ENCODE data around the gene CACHD1. TPM values are rescaled to one million over a fixed set of nuclear protein-coding genes. Genes with fewer than 3 reads are reported as not detected.

The CACHD1 gene
- total and polyA plus RNA-seq, 2 donors from 2014 or later = 3.9 to 8.2 TPM

- no peaks in the 10 kb centered on the region for H3K9me3 ChIP-seq (ENCODE audit: control insufficient read depth in 2 of 3, insufficient read depth in 1 of 3, low read length in 3 of 3)
- no peaks in the 10 kb centered on the region for H3K27me3 ChIP-seq (ENCODE audit: control insufficient read depth, insufficient read depth, low read length)
- H3K27ac ChIP-seq (ENCODE audit: low read depth in 2 of 2, low read length in 2 of 2) = no peak overlapping the region
- peaks cover 0 to 14% (median 5%) of the 10 kb centered on the region in 3 donors for H3K36me3 ChIP-seq (ENCODE audit: control insufficient read depth in 2 of 3, insufficient read depth in 3 of 3, low read length in 3 of 3)
- H3K9ac ChIP-seq (ENCODE audit: low read length in 3 of 3) = no peak overlapping the region
- DNase-seq (no peak), FAIRE-seq (no peak)
- intact Hi-C loops (cut with DNase I) = no loop called here
- no peak for TF ChIP-seq CTCF (IDR thresholded peaks at IDR 0.05; ENCODE audit: borderline replicate concordance, extremely low read depth, insufficient read depth)
- H3K4me3 ChIP-seq (ENCODE audit: low read length in 3 of 3) = no peak overlapping the region
- no peaks in the 10 kb centered on the region for H3K4me1 ChIP-seq (ENCODE audit: control insufficient read depth in 2 of 3, insufficient read depth in 2 of 3, low read depth in 1 of 3, low read length in 3 of 3)
These were observed 217.9 kb downstream of the CACHD1 start for GRCh38 chr1:64687725-64688327.

GRCh38 chr1:64691626-64692025, 221.7 kb downstream of the CACHD1 start:
- FAIRE-seq = no peak
- Histone ChIP-seq H3K27me3 (ENCODE audit: control insufficient read depth, insufficient read depth, low read length) (no peaks in the 10 kb centered on the region), H3K9me3 (ENCODE audit: control insufficient read depth in 2 of 3, insufficient read depth in 1 of 3, low read length in 3 of 3) (no peaks in the 10 kb centered on the region), H3K9ac (ENCODE audit: low read length in 3 of 3) (no peak overlapping the region), H3K27ac (ENCODE audit: low read depth in 2 of 2, low read length in 2 of 2) (no peak overlapping the region), H3K36me3 (ENCODE audit: control insufficient read depth in 2 of 3, insufficient read depth in 3 of 3, low read length in 3 of 3) (peaks cover 0 to 9% (median 3%) of the 10 kb centered on the region in 3 donors), H3K4me3 (ENCODE audit: low read length in 3 of 3) (no peak overlapping the region), H3K4me1 (ENCODE audit: control insufficient read depth in 2 of 3, insufficient read depth in 2 of 3, low read depth in 1 of 3, low read length in 3 of 3) (no peaks in the 10 kb centered on the region)
- intact Hi-C loops (cut with DNase I) = no loop called here
- DNase-seq = no peak
- no peak for TF ChIP-seq CTCF (IDR thresholded peaks at IDR 0.05; ENCODE audit: borderline replicate concordance, extremely low read depth, insufficient read depth)

- no peaks in the 10 kb centered on the region for H3K4me1 ChIP-seq (ENCODE audit: control insufficient read depth in 2 of 3, insufficient read depth in 2 of 3, low read depth in 1 of 3, low read length in 3 of 3)
- FAIRE-seq (no peak), DNase-seq (peak in 2 of 5 donors; percentile 14 to 32)
- no peak overlapping the region for H3K4me3 ChIP-seq (ENCODE audit: low read length in 3 of 3)
- TF ChIP-seq CTCF (IDR thresholded peaks at IDR 0.05; ENCODE audit: borderline replicate concordance, extremely low read depth, insufficient read depth) = no peak
- no peaks in the 10 kb centered on the region for H3K9me3 ChIP-seq (ENCODE audit: control insufficient read depth in 2 of 3, insufficient read depth in 1 of 3, low read length in 3 of 3)
- no peak overlapping the region for H3K9ac ChIP-seq (ENCODE audit: low read length in 3 of 3)
- no peak overlapping the region for H3K27ac ChIP-seq (ENCODE audit: low read depth in 2 of 2, low read length in 2 of 2)
- no peaks in the 10 kb centered on the region for H3K27me3 ChIP-seq (ENCODE audit: control insufficient read depth, insufficient read depth, low read length)
- H3K36me3 ChIP-seq (ENCODE audit: control insufficient read depth in 2 of 3, insufficient read depth in 3 of 3, low read length in 3 of 3) = peaks cover 0 to 9% (median 3%) of the 10 kb centered on the region in 3 donors
- intact Hi-C loops (cut with DNase I) = no loop called here
These were observed 223.0 kb downstream of the CACHD1 start for GRCh38 chr1:64692911-64693310.

GRCh38 chr1:64693406-64693805, 223.5 kb downstream of the CACHD1 start:
- no peak for FAIRE-seq
- no peak for DNase-seq
- intact Hi-C loops (cut with DNase I) = no loop called here
- no peaks in the 10 kb centered on the region for H3K9me3 ChIP-seq (ENCODE audit: control insufficient read depth in 2 of 3, insufficient read depth in 1 of 3, low read length in 3 of 3)
- no peak overlapping the region for H3K9ac ChIP-seq (ENCODE audit: low read length in 3 of 3)
- no peaks in the 10 kb centered on the region for H3K27me3 ChIP-seq (ENCODE audit: control insufficient read depth, insufficient read depth, low read length)
- H3K36me3 ChIP-seq (ENCODE audit: control insufficient read depth in 2 of 3, insufficient read depth in 3 of 3, low read length in 3 of 3) = peaks cover 0 to 7% (median 3%) of the 10 kb centered on the region in 3 donors
- H3K27ac ChIP-seq (ENCODE audit: low read depth in 2 of 2, low read length in 2 of 2) = no peak overlapping the region
- no peak for TF ChIP-seq CTCF (IDR thresholded peaks at IDR 0.05; ENCODE audit: borderline replicate concordance, extremely low read depth, insufficient read depth)
- no peak overlapping the region for H3K4me3 ChIP-seq (ENCODE audit: low read length in 3 of 3)
- no peaks in the 10 kb centered on the region for H3K4me1 ChIP-seq (ENCODE audit: control insufficient read depth in 2 of 3, insufficient read depth in 2 of 3, low read depth in 1 of 3, low read length in 3 of 3)
